Activated naive CD8-positive, alpha-beta T cell treated with anti-CD3 and anti-CD28 coated beads, Interleukin-2, amount 50 U/mL, for 16 hours (primary cell): ENCODE results near the gene CHST6.
"Not testable (repeated sequence)": the region's sequence is repeated elsewhere in the genome, so short reads cannot be mapped to it uniquely, and the experiment has no call there.

Experiments
- DNase-seq: peaks from one replicate; pipeline ENCODE4 v3.0.0-alpha.2; 2020; ENCODE audit warnings: low read depth, low spot score

CHST6 gene

DNA sequence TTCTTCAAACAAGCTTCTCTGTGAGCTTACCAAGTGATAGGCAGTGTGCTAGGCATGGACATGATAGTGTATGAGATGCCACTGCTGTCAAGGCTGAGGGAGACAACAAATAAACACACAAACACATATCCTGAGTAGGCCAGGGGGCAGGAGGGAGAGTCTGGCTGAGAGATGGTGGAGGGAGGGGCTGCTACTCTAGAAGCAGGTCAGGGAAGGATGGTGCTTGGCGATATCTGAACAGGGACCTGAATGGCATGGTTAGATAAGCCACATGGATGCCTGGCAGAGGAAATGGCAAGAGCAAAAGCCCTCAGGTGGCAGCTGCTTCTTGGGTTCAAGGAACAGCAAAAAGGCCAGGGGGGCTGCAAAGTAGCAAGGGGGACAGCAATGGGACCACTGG, 8.6 kb upstream of the CHST6 start:
- no peak for DNase-seq

- no peak for DNase-seq
Measured at GRCh38 chr16:75502916-75503605, 7.8 kb upstream of the CHST6 start.

GRCh38 chr16:75501820-75502219, 6.6 kb upstream of the CHST6 start:
- DNase-seq = not testable (repeated sequence)

- no peak for DNase-seq
Measured at GRCh38 chr16:75501359-75501758, 6.1 kb upstream of the CHST6 start.

DNA sequence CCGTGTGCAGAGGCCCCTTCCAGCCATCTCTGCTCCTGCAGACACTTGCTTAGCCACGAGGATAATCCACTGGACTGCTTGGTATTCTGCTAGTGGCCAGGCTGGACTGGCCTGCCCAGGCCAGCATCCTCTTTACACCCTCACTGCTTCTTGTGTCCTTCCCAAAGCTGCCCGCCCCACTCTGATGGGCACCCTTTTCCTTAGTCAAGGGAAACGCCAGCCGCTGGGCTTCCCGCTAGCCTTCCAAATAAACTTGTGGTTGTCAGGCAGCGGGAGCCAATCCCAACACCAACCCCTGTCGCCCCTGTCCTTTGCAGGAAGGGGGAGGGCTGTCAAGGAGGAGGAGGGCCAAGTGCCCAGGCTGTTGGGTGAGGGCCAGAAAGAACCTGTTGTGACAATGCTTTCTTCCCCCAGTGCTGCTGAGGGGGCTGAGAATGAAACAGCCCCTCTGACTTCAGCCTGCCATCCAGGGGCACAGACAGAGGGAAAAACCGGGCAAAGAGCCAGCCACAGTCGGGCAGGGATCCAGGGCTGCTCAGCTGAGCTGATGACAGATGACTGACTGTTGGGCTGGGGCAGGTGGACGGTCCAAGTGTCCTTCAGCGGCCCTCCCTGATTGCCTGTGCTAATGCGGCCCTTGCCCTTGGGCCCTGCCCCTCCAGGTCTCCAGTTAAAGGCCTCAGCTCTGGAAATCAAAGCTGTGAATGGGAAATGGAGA, 3.5 kb upstream of the CHST6 start:
- DNase-seq = not testable (repeated sequence)

DNA sequence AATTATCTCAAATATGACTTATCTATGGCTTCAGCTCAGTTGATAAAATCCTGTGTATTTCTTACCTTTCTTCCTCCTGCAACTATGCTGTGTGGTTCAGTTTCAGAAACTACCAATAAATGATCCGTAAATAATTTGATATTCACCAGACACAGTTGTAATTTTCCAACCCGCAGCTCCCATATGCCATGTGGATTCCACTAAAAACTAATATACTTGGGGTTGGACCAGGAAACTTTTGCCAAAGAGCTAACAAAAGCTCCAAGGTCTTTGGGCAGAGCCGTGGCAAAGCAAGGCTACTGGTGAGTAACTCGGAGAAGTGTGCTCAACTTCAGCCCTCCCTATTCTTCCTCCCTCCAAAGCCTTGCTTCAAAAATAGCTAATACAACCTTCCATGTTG, 2.3 kb upstream of the CHST6 start:
- no peak for DNase-seq

- no peak for DNase-seq
Measured at GRCh38 chr16:75494661-75495075, 573 bp downstream of the CHST6 start.

DNA sequence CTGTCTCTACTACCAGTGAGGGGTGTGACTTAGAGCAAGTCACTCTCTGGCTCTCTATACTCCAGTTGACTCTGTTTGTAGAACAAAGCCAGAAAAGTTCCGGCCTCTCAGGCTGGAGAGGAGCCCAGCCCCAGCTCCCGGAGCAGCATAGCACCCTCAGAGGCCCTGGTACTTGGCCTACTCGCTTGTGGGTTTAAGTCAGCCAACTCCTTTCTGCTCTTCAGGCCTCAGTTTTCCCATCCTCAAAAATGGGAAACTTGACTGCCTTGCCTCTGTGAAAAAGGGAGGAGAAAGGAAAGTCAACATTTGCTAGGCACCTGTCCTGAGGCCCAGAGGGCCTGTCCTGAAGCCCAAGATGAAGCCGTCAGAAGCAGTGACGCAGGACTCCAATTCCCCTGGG, 1.1 kb downstream of the CHST6 start:
- no peak for DNase-seq

- no peak for DNase-seq
Measured at GRCh38 chr16:75491876-75492275, 3.4 kb downstream of the CHST6 start.

GRCh38 chr16:75488322-75488721, 6.9 kb downstream of the CHST6 start:
- no peak for DNase-seq

GRCh38 chr16:75486676-75487313, 8.4 kb downstream of the CHST6 start:
- no peak for DNase-seq

- DNase-seq = no peak
Measured at GRCh38 chr16:75486014-75486675, 9.1 kb downstream of the CHST6 start.

DNA sequence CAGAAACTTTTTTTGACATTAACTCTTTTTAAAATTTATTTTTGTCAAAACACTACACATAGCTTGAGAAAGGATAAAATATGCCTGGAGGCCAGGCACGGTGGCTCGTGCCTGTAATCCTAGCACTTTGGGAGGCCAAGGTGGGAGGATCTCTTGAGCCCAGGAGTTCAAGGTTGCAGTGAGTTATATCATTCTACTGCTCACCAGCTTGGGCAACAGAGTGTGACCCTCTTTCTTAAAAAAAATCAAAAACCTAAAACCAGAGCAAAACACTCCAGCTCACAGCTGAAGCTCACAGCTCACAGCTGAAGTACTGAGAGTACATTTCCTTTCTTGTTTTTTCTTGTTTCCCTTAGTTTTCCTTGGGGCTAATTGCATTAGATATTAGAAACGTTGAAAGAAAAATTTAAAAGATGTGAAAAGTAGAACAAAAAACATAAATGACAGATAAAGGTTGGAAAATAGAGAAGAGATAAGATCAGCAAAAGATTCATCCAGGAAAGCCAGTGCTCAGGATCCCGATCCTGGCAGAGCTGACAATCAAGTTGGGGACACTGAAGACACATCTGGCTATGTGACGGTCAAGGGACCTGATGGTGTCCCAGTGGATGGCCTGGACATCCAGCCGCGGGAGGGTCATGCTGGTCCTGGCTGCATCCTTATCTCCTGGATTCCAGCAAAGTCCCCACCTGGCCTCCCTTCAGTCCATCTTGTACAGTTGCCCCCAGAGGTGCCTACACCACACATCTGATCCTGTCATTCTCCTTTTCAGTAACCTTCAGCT, 9.8 kb downstream of the CHST6 start:
- DNase-seq = no peak

GRCh38 chr16:75483222-75483621, 12.0 kb downstream of the CHST6 start:
- no peak for DNase-seq

GRCh38 chr16:75482434-75483205, 12.6 kb downstream of the CHST6 start:
- DNase-seq = no peak

DNA sequence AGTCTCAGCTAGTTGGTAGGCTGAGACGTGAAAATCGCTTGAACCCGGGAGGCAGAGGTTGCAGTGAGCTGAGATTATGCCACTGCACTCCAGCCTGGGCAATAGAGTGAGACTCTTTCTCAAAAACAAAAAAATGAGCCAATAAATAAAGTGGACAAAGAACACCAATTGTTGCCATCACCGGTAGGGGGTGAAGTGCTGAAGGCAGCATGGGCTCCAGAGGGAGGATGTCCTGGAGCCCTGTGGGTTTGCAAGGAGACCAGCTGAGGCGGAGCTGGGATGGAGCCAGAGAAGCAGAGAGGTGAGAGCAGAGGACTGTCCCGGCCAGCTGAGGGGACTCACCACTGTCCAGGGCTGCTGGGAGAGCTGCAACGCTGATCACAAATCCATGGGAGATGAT, 13.8 kb downstream of the CHST6 start:
- no peak for DNase-seq

GRCh38 chr16:75479421-75479990, 15.7 kb downstream of the CHST6 start:
- DNase-seq = no peak

DNA sequence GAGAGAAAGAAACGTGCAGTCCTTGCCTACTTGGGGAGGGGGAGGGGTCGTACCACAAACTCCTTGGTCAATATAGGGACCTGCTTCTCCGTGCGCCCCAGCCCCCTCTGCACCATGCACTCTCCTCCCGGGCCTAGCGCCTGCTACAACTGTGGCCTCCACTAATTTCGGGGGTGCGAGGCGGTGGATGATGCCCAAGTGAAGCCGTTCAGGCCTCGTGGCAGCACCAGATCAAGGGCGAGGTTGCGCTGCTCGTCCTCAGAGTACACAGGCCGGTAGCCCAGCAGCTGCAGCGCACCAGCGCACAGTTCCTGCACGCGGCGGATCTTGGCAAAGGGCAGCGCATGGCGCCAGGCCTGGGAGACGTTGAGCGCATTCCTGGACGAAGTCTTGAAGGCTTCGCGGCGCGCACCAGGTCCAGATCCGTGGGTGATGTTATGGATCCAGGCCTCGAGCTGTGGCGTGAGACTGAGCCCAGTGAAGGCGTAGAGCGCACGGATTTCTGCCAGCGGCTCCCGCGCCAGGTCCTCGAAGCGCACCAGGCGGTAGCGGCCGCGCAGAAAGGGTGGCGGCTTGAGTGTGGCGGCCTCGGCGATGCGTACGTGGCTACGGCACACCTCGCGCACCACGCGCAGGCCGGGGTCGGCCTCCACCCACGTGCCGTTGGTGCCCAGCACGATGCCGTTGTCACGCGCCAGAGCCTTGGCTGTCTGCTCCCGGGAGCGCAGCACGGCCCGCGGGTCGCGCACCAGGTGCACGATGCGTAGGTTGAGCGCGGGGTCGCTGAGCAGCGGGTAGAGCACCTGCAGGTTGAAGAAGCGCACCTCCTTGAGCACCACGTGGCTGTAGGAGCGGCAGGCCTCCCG, 16.5 kb downstream of the CHST6 start:
- no peak for DNase-seq

DNA sequence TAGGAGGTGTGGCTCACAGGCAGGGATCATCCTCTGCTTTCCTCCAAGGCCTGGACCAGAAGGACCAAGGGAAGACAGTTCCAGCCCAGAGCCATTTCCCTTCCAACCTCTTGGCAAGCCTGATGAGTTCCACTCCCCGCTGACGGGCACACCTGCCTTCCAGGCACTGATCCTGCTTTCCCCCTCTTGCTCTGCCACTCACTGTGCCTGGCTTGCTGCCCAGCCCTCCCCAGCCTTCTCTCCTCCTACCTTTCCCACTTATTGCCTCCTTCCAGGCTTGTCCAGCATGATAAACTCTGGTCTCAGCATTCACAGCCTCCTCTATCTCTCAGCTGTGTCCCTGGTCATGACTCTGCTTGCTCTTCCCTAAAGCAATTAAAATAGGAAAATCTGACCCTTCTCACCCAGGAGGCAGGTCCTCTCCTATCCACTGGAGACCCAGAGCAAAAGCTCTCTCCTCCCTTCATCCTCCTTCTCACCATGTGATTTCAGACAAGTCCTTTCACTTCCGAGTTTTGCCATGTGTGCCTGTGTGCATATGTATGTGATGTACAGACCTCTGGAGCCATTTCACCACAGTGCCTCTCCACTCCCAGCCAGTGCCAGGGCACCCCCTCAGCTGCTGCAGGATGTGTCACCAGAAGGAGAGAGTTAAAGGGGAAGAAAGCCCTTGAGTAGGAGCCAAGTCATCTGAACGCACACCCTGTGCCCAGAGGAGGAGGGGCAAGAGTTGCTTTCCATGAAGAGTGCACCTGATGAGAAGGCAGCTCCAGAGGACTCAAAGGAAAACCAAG, 17.4 kb downstream of the CHST6 start:
- DNase-seq = no peak
